ENCODE data around the gene AMN1. TPM values are rescaled to one million over a fixed set of nuclear protein-coding genes. Genes with fewer than 3 reads are reported as not detected.

The AMN1 gene
- total and polyA plus RNA-seq, 2 of the 13 experiments (the other 11 are each of a cell fraction or from before 2014, with no cell fraction given): 7.5 to 26.5 TPM

DNA sequence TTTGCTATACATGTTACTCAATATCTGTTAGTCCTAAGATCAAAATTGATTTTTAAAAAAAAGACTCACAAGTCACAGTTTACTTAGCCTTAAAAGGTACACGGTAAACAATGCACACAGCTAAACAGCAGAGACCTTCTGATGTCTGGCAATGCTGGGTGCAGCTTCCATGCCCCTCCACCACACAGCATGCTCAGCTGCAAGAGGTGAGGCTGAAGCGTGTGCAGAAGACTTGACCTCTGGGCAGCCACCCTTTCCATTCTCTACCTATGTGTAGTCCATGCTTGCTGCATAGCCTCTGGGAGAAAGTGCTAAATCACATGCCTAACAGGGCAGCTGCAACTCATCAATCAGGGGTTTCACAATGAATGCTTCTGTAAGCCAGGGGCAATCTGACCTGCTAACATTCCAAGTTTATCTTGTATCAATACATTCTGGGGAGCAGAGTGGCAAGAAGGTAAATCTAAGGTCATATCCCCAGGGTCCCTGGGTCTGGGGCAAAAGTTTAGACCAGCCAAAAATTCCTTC is 44.5 kb upstream of the AMN1 start (continued):
- TF ChIP-seq, protein P1, sequence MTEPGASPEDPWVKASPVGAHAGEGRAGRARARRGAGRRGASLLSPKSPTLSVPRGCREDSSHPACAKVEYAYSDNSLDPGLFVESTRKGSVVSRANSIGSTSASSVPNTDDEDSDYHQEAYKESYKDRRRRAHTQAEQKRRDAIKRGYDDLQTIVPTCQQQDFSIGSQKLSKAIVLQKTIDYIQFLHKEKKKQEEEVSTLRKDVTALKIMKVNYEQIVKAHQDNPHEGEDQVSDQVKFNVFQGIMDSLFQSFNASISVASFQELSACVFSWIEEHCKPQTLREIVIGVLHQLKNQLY (CRISPR knock-in tag; IDR thresholded peaks at IDR 0.05): peak; percentile 83
- TF ChIP-seq ELF4 (CRISPR knock-in tag; IDR thresholded peaks at IDR 0.05; ENCODE audit: borderline replicate concordance) (no peak; the same call in 1 of the 2 replicates), HMG20B (CRISPR knock-in tag; conservative IDR thresholded peaks at IDR 0.05) (peak; percentile 81), ZNF510 (CRISPR knock-in tag; IDR thresholded peaks at IDR 0.05; ENCODE audit: low read depth) (no peak), HOXA5 (CRISPR knock-in tag; IDR thresholded peaks at IDR 0.05) (peak; percentile 98), BHLHE40 (IDR thresholded peaks at IDR 0.05; ENCODE audit: low read length) (peak; percentile 76), MIXL1 (CRISPR knock-in tag; IDR thresholded peaks at IDR 0.05) (peak; percentile 65), TGIF2 (CRISPR knock-in tag; IDR thresholded peaks at IDR 0.05) (no peak), ZFYVE20 (CRISPR knock-in tag; IDR thresholded peaks at IDR 0.05; ENCODE audit: borderline replicate concordance, low read depth) (no peak)
- TF ChIP-seq, protein P2, sequence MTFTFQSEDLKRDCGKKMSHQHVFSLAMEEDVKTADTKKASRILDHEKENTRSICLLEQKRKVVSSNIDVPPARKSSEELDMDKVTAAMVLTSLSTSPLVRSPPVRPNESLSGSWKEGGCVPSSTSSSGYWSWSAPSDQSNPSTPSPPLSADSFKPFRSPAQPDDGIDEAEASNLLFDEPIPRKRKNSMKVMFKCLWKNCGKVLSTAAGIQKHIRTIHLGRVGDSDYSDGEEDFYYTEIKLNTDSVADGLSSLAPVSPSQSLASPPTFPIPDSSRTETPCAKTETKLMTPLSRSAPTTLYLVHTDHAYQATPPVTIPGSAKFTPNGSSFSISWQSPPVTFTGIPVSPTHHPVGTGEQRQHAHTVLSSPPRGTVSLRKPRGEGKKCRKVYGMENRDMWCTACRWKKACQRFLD (CRISPR knock-in tag; IDR thresholded peaks at IDR 0.05; ENCODE audit: borderline replicate concordance): no peak
- TF ChIP-seq, protein P3, sequence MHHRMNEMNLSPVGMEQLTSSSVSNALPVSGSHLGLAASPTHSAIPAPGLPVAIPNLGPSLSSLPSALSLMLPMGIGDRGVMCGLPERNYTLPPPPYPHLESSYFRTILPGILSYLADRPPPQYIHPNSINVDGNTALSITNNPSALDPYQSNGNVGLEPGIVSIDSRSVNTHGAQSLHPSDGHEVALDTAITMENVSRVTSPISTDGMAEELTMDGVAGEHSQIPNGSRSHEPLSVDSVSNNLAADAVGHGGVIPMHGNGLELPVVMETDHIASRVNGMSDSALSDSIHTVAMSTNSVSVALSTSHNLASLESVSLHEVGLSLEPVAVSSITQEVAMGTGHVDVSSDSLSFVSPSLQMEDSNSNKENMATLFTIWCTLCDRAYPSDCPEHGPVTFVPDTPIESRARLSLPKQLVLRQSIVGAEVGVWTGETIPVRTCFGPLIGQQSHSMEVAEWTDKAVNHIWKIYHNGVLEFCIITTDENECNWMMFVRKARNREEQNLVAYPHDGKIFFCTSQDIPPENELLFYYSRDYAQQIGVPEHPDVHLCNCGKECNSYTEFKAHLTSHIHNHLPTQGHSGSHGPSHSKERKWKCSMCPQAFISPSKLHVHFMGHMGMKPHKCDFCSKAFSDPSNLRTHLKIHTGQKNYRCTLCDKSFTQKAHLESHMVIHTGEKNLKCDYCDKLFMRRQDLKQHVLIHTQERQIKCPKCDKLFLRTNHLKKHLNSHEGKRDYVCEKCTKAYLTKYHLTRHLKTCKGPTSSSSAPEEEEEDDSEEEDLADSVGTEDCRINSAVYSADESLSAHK (CRISPR knock-in tag; IDR thresholded peaks at IDR 0.05; ENCODE audit: borderline replicate concordance): no peak
- TF ChIP-seq, protein P4, sequence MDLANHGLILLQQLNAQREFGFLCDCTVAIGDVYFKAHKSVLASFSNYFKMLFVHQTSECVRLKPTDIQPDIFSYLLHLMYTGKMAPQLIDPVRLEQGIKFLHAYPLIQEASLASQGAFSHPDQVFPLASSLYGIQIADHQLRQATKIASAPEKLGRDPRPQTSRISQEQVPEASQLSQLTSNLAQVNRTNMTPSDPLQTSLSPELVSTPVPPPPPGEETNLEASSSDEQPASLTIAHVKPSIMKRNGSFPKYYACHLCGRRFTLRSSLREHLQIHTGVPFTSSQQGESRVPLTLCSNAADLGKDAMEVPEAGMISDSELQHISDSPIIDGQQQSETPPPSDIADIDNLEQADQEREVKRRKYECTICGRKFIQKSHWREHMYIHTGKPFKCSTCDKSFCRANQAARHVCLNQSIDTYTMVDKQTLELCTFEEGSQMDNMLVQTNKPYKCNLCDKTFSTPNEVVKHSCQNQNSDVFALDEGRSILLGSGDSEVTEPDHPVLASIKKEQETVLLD (CRISPR knock-in tag; IDR thresholded peaks at IDR 0.05; ENCODE audit: low read depth): no peak
- TF ChIP-seq, protein P5, sequence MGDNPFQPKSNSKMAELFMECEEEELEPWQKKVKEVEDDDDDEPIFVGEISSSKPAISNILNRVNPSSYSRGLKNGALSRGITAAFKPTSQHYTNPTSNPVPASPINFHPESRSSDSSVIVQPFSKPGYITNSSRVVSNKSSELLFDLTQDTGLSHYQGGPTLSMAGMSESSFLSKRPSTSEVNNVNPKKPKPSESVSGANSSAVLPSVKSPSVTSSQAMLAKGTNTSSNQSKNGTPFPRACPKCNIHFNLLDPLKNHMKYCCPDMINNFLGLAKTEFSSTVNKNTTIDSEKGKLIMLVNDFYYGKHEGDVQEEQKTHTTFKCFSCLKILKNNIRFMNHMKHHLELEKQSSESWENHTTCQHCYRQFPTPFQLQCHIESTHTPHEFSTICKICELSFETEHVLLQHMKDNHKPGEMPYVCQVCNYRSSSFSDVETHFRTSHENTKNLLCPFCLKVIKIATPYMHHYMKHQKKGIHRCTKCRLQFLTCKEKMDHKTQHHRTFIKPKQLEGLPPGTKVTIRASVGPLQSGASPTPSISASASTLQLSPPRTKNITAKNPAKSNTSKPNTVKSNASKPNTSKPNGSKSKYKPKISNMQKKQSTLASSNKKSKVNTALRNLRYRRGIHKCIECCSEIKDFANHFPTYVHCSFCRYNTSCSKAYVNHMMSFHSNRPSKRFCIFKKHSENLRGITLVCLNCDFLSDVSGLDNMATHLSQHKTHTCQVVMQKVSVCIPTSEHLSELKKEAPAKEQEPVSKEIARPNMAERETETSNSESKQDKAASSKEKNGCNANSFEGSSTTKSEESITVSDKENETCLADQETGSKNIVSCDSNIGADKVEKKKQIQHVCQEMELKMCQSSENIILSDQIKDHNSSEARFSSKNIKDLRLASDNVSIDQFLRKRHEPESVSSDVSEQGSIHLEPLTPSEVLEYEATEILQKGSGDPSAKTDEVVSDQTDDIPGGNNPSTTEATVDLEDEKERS (CRISPR knock-in tag; IDR thresholded peaks at IDR 0.05): peak; percentile 72; the same call in 1 of the 2 replicates

Data from HepG2 (cell line).